Measurements from ENCODE around the gene DIPK1A.

DIPK1A gene

GRCh38 chr1:92958203-92958970 is 2.9 kb downstream of the DIPK1A start:
- TF ChIP-seq, protein P1, sequence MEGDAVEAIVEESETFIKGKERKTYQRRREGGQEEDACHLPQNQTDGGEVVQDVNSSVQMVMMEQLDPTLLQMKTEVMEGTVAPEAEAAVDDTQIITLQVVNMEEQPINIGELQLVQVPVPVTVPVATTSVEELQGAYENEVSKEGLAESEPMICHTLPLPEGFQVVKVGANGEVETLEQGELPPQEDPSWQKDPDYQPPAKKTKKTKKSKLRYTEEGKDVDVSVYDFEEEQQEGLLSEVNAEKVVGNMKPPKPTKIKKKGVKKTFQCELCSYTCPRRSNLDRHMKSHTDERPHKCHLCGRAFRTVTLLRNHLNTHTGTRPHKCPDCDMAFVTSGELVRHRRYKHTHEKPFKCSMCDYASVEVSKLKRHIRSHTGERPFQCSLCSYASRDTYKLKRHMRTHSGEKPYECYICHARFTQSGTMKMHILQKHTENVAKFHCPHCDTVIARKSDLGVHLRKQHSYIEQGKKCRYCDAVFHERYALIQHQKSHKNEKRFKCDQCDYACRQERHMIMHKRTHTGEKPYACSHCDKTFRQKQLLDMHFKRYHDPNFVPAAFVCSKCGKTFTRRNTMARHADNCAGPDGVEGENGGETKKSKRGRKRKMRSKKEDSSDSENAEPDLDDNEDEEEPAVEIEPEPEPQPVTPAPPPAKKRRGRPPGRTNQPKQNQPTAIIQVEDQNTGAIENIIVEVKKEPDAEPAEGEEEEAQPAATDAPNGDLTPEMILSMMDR (IDR thresholded peaks at IDR 0.05; ENCODE audit: extremely low read depth, missing control alignments), result no peak
- DNase-seq (ENCODE audit: low spot score), result no peak

- TF ChIP-seq, protein P1 (IDR thresholded peaks at IDR 0.05; ENCODE audit: extremely low read depth, missing control alignments), result no peak
- peak; percentile 57 for DNase-seq (ENCODE audit: low spot score)
Measured at GRCh38 chr1:92957030-92957734, 4.1 kb downstream of the DIPK1A start.

GRCh38 chr1:92956254-92957029 is 4.8 kb downstream of the DIPK1A start:
- TF ChIP-seq, protein P1 (IDR thresholded peaks at IDR 0.05; ENCODE audit: extremely low read depth, missing control alignments), result no peak
- no peak for DNase-seq (ENCODE audit: low spot score)

GRCh38 chr1:92953491-92953890 is 7.8 kb downstream of the DIPK1A start:
- peak; percentile 59 for DNase-seq (ENCODE audit: low spot score)
- TF ChIP-seq, protein P1 (IDR thresholded peaks at IDR 0.05; ENCODE audit: extremely low read depth, missing control alignments), result no peak

GRCh38 chr1:92952714-92953113 is 8.5 kb downstream of the DIPK1A start:
- no peak for DNase-seq (ENCODE audit: low spot score)
- TF ChIP-seq, protein P1 (IDR thresholded peaks at IDR 0.05; ENCODE audit: extremely low read depth, missing control alignments), result no peak

GRCh38 chr1:92951141-92951582 is 10.1 kb downstream of the DIPK1A start:
- DNase-seq (ENCODE audit: low spot score), result no peak
- TF ChIP-seq, protein P1 (IDR thresholded peaks at IDR 0.05; ENCODE audit: extremely low read depth, missing control alignments), result no peak

Data from GM20000 (cell line).